LNCAP (cell line): Measurements from ENCODE around the gene CA9.

ENCODE experiments used
- TF ChIP-seq, protein P1 (sequence below): fragments of 450-650 bp; IDR thresholded peaks from 2 replicates; pipeline ENCODE4 v1.5.1; 2017; ENCODE audit warnings: mild to moderate bottlenecking

The CA9 gene

DNA sequence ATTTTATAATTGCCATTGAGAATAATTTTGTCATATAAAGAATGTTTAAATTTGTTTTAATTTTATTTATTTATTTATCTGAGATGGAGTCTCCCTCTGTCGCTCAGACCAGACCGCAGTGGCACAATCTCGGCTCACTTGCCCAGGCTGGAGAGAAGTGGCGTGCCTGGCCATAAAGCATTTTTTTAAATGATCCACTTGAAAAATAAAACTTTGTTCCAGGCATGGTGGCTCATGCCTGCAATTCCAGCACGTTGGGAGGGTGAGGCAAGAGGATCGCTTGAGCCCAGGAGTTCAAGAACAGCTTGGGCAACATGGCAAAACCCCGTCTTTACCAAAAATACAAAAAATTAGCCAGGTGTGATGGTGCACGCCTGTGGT is 20.9 kb upstream of the CA9 start:
- TF ChIP-seq, protein P1, sequence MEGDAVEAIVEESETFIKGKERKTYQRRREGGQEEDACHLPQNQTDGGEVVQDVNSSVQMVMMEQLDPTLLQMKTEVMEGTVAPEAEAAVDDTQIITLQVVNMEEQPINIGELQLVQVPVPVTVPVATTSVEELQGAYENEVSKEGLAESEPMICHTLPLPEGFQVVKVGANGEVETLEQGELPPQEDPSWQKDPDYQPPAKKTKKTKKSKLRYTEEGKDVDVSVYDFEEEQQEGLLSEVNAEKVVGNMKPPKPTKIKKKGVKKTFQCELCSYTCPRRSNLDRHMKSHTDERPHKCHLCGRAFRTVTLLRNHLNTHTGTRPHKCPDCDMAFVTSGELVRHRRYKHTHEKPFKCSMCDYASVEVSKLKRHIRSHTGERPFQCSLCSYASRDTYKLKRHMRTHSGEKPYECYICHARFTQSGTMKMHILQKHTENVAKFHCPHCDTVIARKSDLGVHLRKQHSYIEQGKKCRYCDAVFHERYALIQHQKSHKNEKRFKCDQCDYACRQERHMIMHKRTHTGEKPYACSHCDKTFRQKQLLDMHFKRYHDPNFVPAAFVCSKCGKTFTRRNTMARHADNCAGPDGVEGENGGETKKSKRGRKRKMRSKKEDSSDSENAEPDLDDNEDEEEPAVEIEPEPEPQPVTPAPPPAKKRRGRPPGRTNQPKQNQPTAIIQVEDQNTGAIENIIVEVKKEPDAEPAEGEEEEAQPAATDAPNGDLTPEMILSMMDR = no peak

DNA sequence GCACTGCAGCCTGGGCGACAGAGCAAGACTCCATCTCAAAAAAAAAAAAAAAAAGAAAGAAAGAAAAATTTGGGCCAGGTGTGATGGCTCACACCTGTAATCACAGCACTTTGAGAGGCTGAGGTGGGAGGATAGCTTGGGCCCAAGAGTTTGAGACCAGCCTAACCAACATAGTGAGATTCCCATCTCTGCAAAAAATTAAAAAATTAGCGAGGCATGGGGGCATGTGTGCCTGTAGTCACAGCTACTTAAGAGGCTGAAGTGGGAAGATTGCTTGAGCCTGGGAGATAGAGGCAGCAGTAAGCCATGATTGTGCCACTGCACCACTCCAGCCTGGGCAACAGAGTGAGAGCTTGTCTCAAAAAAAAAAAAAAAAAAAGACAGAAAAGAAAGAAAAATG is 20.1 kb upstream of the CA9 start:
- TF ChIP-seq, protein P1 = no peak

DNA sequence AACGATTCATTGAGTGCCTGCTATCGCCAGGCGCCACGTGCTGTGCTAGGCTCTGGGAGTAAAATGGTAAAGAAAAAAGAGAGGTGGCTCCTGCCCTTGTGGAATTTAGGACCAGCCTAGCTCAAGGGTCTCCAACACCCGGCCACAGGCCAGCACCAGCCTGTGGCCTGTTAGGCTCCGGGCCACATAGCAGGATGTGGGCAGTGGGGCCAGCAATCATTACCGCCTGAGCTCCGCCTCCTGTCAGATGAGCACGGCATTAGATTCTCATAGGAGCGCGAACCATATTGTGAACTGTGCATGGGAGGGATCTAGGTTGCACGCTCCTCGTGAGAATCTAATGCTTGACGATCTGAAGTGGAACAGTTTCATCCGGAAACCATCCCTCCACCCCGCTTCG is 17.4 kb upstream of the CA9 start:
- TF ChIP-seq, protein P1 = no peak

DNA sequence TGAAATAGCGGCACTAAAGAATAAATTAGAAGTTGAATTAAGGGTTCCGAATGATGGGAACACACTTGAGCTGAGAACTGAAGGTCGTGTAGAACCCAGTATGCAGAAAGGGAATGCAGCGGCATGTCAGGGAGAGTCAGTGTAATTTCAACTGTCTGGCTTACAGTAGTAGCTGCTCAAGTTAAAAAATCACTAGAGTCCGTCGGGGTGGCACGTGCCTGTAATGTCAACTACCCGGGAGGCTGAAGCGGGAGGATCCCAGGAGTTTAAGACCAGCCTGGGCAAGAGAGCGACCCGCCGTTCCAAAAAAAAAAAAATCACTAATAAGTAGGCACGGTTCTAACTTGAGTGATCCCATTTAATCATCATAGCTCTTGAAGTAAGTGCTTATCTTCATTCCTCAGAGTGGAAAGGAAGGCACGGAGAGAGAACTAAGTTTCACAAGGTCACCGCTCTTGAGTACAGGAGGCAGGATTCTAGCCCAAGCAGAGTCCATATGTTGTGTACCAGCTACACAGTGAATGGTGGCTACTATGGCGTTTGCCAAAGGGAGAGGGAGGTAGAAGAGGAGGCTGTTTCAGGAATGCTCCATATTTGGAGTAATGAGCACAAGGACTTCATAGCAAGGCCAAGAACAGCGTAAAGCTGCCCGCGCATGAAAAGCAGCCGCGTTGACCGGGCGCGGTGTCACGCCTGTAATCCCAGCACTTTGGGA is 16.7 kb upstream of the CA9 start:
- TF ChIP-seq, protein P1 = no peak

DNA sequence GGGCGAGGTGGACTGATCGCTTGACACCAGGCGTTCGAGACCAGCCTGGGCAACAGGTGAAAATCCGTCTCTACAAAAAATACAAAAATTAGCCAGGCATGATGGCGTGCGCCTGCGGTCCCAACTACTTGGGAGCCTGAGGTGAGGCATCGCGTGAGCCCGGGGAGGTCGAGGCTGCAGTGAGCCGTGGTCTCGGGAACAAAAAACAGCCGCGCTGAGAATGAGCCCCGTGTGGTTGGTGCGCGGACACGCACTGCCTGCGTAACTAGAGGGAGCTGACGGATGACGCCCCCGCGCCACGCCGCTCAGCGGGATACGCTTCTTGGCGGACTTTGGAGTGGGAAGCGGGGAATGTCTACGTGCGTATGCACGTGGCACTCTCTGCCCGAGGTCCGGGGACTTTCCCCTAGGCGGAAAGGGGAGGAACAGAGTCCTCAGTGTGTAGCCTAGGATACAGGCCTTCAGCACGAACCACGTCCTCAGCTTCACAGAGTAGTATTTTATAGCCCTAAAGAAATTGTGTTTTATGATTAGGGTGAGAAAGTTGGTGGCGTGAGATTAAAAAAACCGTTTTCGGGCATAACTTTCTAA is 16.1 kb upstream of the CA9 start, which contains the start of gene RMRP:
RMRP (minus strand) TSS at position 474 of the 591 bp plus-strand sequence.
- TF ChIP-seq, protein P1 = no peak

DNA sequence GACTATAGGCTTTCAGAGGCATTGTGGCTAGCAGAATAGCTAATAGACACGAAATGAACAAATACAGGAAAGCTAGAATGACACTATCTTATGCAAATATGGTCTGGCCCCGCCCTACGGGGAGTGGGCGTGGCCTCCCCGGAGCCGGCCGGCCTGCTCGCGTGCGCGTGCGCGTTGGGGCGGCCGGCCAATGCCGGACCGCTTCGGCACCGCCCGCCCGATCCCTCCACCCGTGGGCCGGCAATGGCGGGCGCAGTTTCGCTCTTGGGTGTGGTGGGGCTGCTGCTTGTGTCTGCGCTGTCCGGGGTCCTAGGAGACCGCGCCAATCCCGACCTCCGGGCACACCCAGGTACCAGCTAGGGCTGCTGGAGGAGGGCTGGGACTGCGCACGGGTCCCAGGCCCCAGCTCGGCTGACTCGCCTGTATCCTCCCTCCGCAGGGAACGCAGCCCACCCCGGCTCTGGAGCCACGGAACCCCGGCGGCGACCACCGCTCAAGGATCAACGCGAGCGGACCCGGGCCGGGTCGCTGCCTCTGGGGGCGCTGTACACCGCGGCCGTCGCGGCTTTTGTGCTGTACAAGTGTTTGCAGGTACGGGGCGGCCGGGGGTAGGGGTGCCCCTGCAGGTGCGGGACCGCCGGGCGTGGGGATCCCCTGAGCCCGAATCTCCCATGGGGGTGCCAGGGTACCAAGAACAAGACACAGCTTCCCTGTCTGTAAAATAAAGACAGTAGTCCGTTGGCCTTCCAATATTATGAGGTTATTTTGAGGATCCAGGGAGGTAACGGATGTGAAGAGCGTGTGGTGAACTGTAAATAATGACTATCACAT is 15.4 kb upstream of the CA9 start, which contains the start of gene CCDC107:
CCDC107 (plus strand) TSS at position 156 of the 831 bp plus-strand sequence; CDS start at position 244, 88 bp downstream.
- TF ChIP-seq, protein P1 = peak; percentile 53

DNA sequence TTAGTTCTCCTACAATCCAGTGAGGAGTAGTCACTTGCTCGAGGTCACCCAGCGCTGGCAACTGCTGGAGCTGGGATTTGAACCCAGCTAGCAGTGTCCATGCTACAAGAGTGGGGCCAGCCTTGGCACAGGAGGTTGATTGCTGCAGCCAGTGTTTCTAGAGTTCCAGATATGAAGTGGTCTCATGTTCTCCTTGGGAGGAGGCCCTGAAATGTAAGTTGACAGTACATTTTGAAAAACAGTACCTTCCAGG is 14.8 kb upstream of the CA9 start:
- TF ChIP-seq, protein P1 = no peak
